Stimulated activated CD4-positive, alpha-beta T cell treated with anti-CD3 and anti-CD28 coated beads, Interleukin-12 subunit alpha, Interleukin-12 subunit beta, amount 100 ng/mL, for 4 hours (primary cell): ENCODE results near the gene UBE3D.
"Not testable (repeated sequence)": the region's sequence is repeated elsewhere in the genome, so short reads cannot be mapped to it uniquely, and the experiment has no call there.

ENCODE experiments used
- DNase-seq: peaks from one replicate; pipeline ENCODE4 v3.0.0-alpha.2; 2020

The UBE3D gene

DNA sequence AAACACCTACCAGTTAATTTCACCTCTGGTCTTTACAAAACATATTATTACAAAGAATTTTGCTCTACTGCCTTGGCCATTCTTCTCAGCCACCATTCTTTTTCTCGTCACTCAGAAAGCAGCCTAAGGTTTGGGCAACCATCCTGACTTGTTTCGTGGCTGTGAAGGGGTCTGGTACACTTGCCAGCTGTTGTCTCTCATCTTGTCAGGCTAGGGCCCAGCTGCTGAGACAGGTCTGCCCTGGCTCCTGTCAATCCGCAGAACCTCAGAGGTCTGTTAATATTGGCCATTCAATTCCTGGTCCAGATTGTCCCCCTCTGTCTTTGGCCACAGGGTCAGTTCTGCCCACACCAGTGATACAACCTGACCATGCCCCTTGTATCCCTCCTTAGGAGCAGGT lies 197.7 kb downstream of the UBE3D start:
- no peak for DNase-seq

DNA sequence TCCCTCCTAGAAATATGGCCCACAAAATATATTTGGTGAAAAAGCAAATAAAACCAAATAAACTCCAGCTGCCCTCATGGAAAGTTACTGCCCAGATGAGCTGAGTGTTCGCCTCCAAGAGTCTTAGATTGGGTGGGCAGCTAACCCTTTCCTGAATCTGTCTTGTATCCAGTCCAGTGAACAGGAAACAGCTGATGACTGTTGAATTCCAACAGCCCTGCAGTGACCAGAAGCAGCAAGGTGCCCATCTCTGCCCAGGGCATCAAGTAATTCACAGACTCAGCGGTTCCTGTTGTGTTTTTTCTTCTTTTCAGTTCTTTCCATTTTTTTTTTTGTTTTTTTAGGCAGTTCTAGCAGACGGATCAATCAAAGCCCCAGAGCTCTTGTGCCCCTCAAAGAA lies 199.2 kb downstream of the UBE3D start:
- no peak for DNase-seq

DNA sequence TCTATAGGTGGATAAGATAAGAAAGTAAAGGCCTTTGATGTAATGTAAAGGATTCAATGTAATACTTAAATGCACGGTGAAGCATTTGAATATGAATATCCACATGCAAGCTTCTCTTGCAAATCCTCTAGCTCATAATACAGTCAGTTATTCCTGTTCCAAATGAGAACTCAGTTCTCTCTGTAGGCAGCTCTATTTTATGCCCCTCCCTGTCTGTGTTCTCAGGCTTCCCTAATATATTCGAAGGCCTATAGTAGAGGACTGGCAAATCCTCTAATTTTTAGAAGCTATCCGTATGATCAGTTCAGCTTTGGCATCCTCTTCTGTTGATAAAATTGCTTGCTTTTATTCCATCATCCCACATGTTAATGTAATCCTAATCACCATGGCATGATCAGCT lies 200.2 kb downstream of the UBE3D start:
- no peak for DNase-seq

DNA sequence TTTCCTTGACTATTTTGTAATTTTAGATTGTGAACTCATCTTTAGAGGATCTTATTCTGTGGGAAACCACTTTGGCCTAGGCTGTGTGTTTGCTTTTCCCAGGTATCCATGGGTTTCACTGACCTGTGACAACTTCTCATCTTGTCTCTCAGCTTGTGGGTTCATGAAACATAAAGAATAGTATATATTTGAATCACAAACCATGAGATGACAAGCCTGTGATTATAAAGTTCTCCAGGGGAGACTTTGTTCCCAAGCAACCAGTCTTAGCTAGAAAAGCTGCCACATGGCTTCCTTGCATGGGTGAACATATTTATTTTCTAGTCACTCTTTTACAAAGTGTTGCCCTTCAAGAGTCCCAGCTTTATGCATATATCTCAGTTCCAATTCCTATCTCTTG lies 201.9 kb downstream of the UBE3D start:
- DNase-seq = no peak

DNA sequence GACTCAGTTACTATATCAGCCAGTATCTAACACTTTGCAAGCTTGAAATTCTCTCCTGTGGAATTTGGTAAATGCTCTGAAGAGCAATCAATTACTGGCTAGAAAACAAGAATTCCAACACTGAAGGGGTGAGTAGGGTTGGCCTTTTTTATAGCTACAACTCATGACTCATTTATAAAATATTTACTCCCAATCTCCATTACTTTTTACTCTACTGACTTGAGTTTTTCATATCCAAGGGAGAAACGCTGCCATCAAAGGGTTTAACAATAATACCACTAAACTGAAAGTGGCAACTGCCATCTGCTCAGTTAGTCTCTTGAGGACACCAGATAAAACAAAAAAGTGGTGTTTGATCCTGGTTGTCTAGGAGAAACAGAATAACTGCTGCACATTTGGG lies 203.1 kb downstream of the UBE3D start:
- no peak for DNase-seq

DNA sequence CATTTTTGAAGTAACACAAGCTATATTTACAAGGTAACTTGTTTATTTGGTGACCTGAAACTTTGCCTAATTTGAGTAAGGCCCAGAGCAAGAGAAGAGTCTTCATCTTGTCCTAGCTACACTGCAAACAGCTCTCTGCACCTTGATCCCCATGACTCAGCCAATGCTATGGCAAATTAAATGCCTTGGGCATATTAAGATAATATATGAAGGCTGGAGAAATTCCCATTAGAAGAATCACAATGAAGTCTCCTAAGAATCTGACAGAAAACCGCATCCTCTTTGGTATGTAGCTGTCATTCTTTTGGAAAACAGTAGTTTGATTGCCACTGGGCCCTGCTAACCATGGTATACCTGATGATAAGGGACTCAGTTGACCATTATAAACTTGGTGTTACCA lies 204.5 kb downstream of the UBE3D start:
- no peak for DNase-seq

DNA sequence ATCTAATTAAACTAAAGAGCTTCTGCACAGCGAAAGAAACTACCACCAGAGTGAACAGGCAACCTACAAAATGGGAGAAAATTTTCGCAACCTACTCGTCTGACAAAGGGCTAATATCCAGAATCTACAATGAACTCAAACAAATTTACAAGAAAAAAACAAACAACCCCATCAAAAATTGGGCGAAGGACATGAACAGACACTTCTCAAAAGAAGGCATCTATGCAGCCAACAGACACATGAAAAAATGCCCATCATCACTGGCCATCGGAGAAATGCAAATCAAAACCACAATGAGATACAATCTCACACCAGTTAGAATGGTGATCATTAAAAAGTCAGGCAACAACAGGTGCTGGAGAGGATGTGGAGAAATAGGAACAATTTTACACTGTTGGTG lies 209.6 kb downstream of the UBE3D start:
- not testable (repeated sequence) for DNase-seq

DNA sequence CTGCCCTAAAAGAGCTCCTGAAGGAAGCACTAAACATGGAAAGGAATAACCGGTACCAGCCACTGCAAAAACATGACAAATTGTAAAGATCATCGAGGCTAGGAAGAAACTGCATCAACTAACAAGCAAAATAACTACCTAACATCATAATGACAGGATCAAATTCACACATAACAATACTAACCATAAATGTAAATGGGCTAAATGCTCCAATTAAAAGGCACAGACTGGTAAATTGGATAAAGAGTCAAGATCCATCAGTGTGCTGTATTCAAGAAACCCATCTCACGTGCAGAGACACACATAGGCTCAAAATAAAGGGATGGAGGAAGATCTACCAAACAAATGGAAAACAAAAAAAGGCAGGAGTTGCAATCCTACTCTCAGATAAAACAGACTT lies 212.7 kb downstream of the UBE3D start:
- not testable (repeated sequence) for DNase-seq

DNA sequence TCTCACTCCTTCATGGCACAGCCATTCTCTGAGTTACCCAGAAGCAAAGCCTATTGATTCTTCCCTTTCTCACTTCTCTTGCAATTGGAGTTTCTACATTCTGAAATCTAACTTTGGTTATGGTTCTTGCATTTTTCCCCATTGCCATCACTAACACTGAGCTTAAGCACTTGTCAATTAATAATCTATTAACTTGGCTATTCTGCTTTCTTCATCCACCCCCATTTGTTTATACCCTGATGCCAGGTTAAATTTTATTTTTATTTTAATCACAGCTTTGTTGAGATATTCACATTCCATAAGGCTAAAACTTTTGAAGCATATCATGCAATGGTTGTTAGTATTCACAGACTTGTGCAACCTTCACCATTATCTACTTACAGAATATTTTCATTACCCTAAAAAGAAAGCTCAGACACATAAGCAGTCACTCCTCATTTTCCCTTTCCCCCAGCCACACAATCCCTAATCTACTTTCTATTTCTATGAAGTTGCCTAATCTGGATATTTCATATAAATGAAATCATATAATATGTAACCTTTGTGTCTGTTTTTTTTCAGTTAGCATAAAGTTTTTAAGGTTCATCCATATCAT lies 222.3 kb downstream of the UBE3D start:
- DNase-seq = no peak

DNA sequence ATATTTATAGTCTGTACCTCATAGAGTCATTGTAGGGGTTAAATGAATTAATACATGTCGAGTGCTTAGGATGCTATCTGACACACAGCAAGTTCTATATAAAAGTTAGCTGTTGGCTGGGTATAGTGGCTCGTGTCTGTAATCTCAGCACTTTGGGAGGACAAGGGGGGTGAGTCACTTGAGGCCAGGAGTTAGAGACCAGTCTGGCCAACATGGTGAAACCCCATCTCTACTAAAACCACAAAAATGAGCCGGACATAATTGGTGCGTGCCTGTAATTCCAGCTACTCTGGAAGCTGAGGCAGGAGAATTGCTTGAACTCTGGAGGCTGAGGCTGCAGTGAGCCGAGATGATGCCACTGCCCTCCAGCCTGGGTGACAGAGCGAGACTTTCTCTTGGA lies 222.9 kb downstream of the UBE3D start:
- DNase-seq = no peak
